ENCODE data around the gene TTC16. TPM values are rescaled to one million over a fixed set of nuclear protein-coding genes. Genes with fewer than 3 reads are reported as not detected.

The TTC16 gene
- total RNA-seq, 1 experiment from 2014 or later, result not detected

DNA sequence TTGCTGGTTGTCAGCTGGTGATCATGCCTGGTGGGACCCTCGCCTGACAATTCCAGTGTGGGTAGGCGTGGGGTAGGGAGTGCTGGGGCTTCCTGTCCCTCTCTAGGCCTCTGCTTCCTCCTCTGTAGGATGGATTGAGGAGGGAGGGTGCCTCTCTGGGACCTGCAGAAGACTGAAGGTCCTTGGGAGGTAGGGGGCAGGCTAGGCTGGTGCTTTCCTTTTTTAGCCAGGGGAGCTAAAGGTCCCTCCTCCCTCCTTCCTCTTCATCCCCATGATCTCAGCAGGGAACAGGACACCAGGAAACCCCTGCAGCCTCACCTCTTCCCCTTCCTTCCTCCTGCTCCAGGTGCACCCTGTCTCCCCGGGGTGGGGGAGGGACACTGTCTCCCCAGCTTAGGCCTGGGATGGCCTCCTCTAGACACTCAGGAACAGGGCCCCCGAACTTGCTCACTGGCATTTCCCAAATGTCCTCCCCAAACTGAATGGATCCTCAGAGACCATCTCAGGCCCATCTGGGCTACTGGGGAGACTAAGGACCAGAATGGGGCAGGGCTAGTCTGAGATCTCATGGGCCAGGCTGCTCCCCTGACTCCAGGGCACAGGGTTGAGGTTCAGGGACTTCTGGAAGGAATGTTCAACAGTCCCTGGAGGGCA is 54.2 kb downstream of the TTC16 start:
- H3K4me3 ChIP-seq, result no peak overlapping the region
- no peaks in the 10 kb centered on the region for H3K27me3 ChIP-seq
- peaks cover 23% of the 10 kb centered on the region for H3K4me1 ChIP-seq
- no peak overlapping the region for H3K27ac ChIP-seq
- H3K36me3 ChIP-seq, result no peaks in the 10 kb centered on the region
- DNase-seq, result no peak
- H3K9me3 ChIP-seq (replicated peaks), result no peaks in the 10 kb centered on the region

DNA sequence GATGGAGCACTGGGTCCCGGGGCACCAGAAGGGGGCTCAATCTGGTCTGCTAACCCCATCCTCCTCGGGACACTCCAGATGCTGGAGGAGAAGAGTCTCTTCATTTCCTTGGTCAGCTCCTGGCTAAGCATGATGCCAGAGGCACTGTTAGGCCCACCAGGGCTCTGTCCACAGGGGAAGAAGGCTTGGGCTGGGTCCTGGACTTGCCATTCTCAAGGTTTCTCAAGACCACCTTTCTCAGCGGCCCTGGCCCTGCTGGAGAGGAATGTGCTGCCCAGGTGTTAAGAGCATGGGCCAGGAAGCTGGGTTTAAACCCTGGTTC is 54.7 kb downstream of the TTC16 start:
- Histone ChIP-seq H3K4me3 (peak overlapping the region; percentile 59), H3K27me3 (no peaks in the 10 kb centered on the region), H3K4me1 (peaks cover 23% of the 10 kb centered on the region), H3K36me3 (no peaks in the 10 kb centered on the region), H3K9me3 (replicated peaks) (no peaks in the 10 kb centered on the region), H3K27ac (no peak overlapping the region)
- DNase-seq, result no peak

DNA sequence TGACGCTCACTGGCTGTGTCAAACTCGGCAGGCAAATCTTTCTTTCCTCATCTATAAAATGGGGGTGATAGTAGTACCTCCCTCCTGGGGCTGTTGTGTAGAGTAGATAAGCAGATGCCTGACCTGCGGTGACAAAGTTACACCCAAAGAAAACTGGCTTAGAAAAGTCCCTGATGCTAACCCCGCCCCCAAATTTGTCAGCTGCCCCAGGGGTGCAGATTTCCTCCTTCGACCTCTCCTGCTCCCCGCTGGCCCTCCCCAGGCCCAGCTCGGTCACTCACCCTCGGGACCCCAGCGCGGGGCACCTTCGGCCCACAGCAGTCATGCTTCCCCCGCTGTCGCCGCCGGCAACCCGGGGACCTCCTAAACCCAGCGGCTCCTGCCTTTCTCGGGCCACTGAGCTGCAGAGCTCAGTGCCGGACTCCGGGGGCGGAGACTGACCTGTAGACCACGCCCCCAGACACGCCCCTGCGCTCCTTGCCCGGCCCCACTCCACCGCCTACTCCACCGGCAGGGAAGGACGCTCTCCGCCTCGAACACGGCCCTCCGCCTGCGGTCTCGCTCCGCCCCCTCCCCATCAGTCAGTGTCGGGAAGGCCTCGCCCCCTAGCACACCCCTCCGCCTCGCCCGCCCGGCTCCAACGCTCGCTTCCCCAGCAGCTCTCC is 55.2 kb downstream of the TTC16 start:
- Histone ChIP-seq H3K9me3 (replicated peaks) (no peaks in the 10 kb centered on the region), H3K27ac (no peak overlapping the region)

DNA sequence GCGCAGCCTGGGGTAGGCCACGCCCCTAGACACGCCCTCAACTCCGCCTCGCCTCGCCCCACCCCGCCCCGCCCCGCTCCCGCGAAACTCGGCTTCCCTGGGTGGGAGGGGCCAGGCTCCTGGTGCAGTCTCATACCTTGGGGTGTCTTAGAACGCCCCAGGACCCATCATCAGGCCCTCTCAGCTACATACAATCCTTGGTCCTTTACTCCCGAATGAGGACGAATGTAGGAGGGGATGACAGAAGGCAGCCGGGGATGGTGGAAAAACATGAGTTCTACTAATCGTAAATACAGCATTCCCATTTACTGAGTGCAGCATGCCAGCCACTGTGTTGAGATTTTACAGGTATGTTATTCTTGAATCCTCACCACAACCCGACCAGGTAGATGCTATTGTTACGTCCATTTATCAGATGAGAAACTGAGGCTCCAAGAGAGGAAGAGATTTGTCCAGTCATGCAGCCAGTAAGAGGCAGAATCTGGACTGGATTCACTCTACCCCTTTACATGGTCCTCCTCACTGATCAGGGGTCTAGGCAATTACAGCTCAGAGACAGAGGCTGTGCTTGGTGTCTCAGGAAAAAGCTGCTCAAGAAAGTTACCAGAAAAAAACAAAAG is 55.8 kb downstream of the TTC16 start:
- Histone ChIP-seq H3K27me3 (no peaks in the 10 kb centered on the region), H3K9me3 (replicated peaks) (no peaks in the 10 kb centered on the region), H3K4me1 (peaks cover 30% of the 10 kb centered on the region), H3K27ac (no peak overlapping the region), H3K4me3 (peak overlapping the region; percentile 59), H3K36me3 (no peaks in the 10 kb centered on the region)
- DNase-seq, result no peak

More for the DNA sequence above, 55.2 kb downstream of the TTC16 start:
- Histone ChIP-seq H3K27me3 (no peaks in the 10 kb centered on the region), H3K4me3 (peak overlapping the region; percentile 59), H3K36me3 (no peaks in the 10 kb centered on the region), H3K4me1 (peaks cover 25% of the 10 kb centered on the region)
- peak; percentile 99 to 100 for DNase-seq

DNA sequence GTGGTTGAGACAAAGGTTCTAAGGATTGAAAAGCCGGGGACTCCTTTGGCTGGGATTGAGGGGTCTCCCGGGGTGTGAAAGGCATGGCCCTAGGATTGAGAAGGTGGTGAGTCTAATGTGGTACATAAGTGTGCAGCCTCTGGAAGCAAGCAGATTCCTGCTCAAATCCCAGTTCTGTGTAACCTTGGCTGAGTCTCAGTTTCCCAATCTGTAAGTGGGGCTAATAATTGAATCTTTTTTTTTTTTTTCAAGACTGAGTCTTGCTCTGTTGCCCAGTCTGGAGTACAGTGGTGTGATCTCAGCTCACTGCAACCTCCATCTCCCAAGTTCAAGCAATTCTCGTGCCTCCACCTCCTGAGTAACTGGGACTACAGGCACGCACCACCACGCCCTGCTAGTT is 56.7 kb downstream of the TTC16 start:
- no peaks in the 10 kb centered on the region for H3K9me3 ChIP-seq (replicated peaks)
- peaks cover 23% of the 10 kb centered on the region for H3K4me1 ChIP-seq
- DNase-seq, result no peak
- no peak overlapping the region for H3K4me3 ChIP-seq
- no peaks in the 10 kb centered on the region for H3K36me3 ChIP-seq
- no peaks in the 10 kb centered on the region for H3K27me3 ChIP-seq
- H3K27ac ChIP-seq, result no peak overlapping the region

DNA sequence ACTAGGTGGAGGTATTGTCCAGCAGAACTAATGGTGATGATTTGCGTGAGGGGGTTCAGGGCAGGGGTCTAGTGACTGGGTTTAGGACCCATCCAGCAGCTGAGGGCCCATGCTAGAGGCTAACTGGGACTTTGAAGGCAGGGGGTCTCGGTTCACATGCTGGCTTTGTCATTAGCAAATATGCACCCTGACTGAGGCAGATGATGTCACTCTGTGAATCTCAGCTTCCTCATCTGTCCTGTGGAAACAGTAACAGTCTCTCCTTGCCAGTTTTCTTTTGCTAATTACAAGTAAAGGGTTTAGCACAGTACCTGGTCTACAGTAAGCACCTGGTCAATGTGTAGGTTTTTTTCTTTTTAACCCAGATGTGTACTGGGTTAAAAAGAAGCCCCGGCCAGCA is 57.4 kb downstream of the TTC16 start:
- no peak overlapping the region for H3K27ac ChIP-seq
- no peaks in the 10 kb centered on the region for H3K36me3 ChIP-seq
- no peaks in the 10 kb centered on the region for H3K27me3 ChIP-seq
- no peaks in the 10 kb centered on the region for H3K9me3 ChIP-seq (replicated peaks)
- DNase-seq, result no peak
- peaks cover 21% of the 10 kb centered on the region for H3K4me1 ChIP-seq
- H3K4me3 ChIP-seq, result no peak overlapping the region

DNA sequence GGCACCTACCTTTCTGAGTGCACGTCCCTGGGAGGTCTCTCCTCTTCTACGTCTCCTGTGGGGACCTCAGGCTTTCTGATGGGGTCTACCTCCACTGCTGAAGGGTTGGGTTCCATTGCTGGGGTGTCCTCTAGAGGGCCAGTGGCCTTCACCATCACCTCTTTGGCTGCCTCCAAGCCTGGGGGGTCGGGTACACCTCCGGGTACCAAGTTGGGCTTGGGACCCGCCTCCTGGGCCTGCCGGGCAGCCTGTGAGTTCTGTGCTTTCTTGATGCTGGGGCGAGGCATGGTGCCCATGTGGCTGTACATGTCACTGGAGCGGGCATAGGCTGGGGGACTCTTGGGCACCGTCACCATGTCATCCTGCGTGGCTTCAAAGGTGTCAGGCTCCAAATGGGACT is 58.1 kb downstream of the TTC16 start:
- DNase-seq, result no peak
- Histone ChIP-seq H3K4me3 (no peak overlapping the region), H3K27ac (no peak overlapping the region)

DNA sequence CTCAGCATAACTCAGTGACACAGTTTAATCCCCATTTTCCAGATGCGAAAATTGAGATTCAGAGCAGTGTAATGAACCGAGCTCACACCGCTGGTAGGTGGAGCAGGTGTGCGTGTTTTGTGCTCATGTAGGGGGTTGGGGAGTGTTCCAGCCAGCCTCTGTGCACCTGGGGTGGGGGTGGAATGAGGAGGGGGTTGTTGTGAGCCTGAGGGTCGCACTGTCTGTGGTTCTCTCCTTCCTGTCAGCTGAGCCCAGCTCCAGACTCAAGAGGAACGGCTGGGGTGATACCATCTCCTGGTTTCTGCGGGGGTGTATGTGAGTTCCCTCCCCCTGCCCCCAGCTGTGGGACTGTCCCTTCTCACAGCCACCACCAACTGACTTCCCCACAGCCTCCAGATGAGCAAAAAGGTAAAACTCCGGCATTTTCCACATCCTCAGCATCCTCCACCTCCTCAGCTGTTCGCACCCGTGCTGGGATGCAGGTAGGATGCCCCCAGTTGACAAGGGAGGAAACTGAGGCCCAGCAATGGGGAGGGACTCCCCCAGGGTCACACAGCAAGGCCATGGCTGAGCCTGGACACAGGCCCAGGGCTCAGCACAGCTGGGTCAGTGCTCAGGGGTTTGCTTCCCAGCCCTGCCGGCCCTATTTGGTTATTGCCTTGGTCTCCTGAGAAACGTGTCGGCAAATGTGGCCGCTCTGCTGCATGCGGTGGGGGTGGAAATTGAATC is 60.5 kb downstream of the TTC16 start:
- Histone ChIP-seq H3K4me3 (no peak overlapping the region), H3K9me3 (replicated peaks) (no peaks in the 10 kb centered on the region), H3K4me1 (peaks cover 33% of the 10 kb centered on the region), H3K36me3 (no peaks in the 10 kb centered on the region), H3K27me3 (no peaks in the 10 kb centered on the region), H3K27ac (no peak overlapping the region)
- DNase-seq, result peak; percentile 66

More for the DNA sequence above, 58.1 kb downstream of the TTC16 start:
- no peaks in the 10 kb centered on the region for H3K9me3 ChIP-seq (replicated peaks)
- no peaks in the 10 kb centered on the region for H3K27me3 ChIP-seq
- no peaks in the 10 kb centered on the region for H3K36me3 ChIP-seq
- H3K4me1 ChIP-seq, result peaks cover 26% of the 10 kb centered on the region

DNA sequence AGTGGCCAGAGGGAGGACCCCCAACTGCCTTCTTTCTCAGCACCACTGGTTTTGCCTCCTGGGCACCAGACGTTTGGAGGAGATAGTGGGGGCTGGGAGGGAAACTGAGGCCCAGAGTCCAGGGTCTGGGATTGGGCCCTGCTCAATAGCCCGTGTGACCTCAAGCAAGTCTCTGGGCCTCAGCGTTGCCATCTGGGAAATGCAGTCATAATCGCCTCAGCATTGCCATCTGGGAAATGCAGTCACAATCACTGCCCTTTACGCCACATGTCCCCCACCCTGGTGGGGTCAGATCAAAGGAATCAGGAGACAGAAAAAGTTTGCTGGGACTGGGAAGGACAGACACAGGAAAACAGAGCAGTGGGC is 61.0 kb downstream of the TTC16 start:
- no peaks in the 10 kb centered on the region for H3K36me3 ChIP-seq
- no peak for DNase-seq
- H3K4me1 ChIP-seq, result peaks cover 33% of the 10 kb centered on the region

DNA sequence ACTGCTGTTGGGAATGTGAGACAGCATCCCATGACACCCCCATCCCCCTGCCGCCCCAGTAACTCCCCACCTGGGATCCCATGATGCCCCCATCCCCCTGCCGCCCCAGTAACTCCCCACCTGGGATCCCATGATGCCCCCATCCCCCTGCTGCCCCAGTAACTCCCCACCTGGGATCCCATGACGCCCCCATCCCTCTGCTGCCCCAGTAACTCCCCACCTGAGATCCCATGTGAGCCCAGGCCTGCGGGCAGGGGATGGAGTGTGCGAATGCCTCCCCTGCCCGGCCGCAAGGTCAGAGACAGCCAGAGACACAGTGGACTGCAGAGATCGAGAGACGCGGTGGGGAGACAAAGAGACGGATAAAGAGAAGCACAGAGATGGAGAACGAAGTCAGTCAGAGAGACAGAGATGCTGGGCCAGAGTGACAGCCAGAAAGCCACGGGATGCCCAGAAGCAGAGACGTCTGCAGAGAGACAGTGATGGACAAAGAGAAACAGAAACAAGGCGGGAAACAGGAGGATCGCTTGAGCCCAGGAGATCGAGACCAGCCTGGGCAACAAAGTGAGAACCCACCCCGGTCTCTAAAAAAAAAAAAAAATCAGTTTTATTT is 61.6 kb downstream of the TTC16 start:
- Histone ChIP-seq H3K27me3 (no peaks in the 10 kb centered on the region), H3K4me1 (peaks cover 33% of the 10 kb centered on the region), H3K27ac (no peak overlapping the region), H3K9me3 (replicated peaks) (no peaks in the 10 kb centered on the region), H3K36me3 (no peaks in the 10 kb centered on the region), H3K4me3 (no peak overlapping the region)
- no peak for DNase-seq

More for the DNA sequence above, 61.0 kb downstream of the TTC16 start:
- no peaks in the 10 kb centered on the region for H3K27me3 ChIP-seq
- no peak overlapping the region for H3K4me3 ChIP-seq
- no peaks in the 10 kb centered on the region for H3K9me3 ChIP-seq (replicated peaks)
- no peak overlapping the region for H3K27ac ChIP-seq

DNA sequence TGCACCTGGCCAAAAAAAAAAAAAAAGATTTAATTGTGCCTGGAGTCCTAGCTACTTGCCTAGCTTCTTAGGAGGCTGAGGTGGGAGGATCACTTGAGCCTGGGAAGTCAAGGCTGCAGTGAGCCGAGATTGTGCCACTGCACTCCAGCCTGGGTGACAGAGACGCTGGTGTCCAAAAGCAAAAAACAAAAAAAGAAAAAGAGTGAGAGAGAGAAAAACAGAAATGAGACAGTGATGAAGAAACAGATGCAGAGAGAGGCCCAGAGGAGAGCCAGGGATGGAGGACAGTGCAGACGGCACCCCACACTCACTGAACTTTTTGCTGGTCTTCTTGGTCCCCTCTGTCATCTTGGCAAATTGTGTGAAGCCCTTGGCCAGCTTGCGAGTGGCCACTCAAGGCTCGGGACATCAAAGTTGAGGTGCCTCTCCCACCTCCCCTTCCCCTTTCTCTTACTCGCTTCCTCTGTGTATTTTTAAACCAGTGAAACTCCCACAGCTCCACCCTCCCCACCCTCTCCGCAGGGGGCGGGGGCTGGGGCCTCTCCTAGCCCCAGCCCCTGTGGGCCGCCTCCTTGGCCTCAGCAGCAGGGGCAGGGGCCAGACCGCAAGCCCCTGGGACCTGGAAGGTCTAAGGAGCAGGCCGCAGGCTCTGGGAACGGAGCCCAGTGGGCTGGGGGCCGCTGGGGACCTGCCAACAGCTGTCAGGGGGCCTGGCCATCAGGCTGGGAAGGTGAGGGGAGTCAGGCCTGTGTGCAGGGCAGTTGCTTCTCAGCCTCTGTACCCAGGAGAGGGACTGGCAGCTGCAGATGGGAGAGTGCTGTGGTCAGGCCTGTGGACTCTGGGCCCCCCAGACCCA is 62.6 kb downstream of the TTC16 start, which contains the start of gene SH2D3C:
Gene SH2D3C, minus strand, starts transcription at position 387 of the 856 bp plus-strand sequence. Its CDS starts 39 bp downstream, at position 348.
- Histone ChIP-seq H3K4me3 (peak within 1 kb of the TSS; percentile 16; the same call in 1 of the 2 replicates), H3K4me1 (peaks cover 43% of the 10 kb centered on the region), H3K27me3 (no peaks in the 10 kb centered on the region), H3K27ac (peak within 1 kb of the TSS; percentile 79), H3K9me3 (replicated peaks) (no peaks in the 10 kb centered on the region), H3K36me3 (no peaks in the 10 kb centered on the region)
- peak; percentile 96 for DNase-seq

DNA sequence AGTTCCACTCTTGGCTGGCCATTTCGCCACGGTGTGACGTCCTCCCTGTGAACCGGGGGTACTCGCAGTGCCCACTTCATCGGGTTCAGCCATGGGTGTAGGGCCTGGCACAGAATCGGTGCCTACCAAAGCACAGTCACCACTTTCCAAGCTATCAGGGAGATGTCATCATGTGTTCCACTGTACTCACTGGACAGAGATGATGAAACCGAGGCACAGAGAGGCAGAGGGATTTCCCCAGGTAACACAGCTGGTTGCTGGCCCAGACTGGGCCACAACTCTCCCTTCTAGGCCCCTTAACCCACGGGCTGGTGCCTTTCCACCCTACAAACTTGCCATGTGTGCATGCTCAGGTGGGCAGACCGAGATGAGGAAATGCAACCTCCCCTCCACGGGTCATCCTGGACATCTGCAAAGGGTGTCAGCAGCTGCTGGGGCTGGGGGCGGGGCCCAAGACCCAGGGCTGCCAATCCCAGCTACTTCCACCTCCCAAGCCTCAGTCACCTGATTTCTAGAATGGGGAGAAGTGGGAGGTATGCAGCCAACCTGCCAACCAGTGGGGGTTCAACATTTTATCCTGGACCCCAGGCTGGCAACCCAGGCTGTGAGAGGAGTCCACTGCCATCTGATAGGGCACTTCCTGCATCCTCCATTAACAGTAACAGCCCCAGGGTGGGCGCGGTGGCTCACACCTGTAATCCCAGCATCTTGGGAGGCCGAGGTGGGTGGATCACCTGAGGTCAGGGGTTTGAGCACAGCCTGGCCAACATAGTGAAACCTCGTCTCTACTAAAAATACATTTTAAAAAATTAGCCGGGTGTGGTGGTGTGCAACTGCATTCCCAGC is 63.5 kb downstream of the TTC16 start:
- DNase-seq, result peak; percentile 53 to 66
- no peaks in the 10 kb centered on the region for H3K36me3 ChIP-seq
- H3K9me3 ChIP-seq (replicated peaks), result no peaks in the 10 kb centered on the region
- peaks cover 46% of the 10 kb centered on the region for H3K4me1 ChIP-seq
- H3K4me3 ChIP-seq, result no peak overlapping the region
- H3K27ac ChIP-seq, result peak overlapping the region; percentile 79
- H3K27me3 ChIP-seq, result no peaks in the 10 kb centered on the region

DNA sequence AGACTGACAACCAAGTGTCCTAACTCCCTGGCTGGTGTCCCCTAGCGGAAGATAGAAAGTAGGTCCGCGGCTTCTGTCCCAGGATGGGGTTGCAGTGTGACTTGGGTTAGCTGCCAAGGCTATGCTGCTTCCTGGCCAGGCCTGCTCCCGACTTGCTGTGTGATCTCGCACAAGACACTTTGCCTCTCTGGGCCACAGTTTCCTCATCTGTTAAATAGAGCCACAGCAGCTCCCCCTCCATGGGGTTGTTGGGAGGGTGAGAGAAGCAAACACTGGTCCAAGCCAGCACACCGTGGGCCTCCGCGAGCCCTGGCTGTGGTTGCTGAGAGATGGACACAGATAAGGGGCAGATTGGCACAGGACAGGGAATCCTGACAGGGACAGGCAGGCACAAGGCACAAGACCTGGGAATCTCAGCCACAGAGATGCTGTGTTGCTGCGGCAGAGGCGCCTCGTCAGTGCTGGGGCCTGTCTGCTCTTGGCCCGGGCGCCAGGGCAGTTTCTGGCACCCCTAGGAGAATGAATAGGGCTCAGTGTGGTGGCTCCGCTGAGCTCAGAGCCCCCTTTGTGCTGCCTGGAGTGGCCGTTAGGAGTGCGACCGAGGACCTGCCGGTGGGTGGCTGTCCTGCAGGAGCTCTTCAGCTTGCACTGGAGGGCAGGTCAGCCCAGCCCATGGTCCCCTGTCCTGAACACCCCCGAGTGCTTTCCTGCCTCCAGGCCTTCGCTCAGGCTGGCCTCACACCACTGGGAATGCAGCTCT is 64.4 kb downstream of the TTC16 start:
- H3K27me3 ChIP-seq, result no peaks in the 10 kb centered on the region
- no peak overlapping the region for H3K27ac ChIP-seq
- no peaks in the 10 kb centered on the region for H3K36me3 ChIP-seq
- H3K9me3 ChIP-seq (replicated peaks), result no peaks in the 10 kb centered on the region
- H3K4me3 ChIP-seq, result no peak overlapping the region
- peaks cover 46% of the 10 kb centered on the region for H3K4me1 ChIP-seq
- peak in 1 of 2 experiments; percentile 51 for DNase-seq

Data from SJCRH30 (cell line).